NOMO-1 treated with DMSO at 0.1 percent for 48 hours (cell line): ENCODE measurements around the gene SYNCRIP.
"Not testable (repeated sequence)": the region's sequence is repeated elsewhere in the genome, so short reads cannot be mapped to it uniquely, and the experiment has no call there.

ENCODE experiments used
- DNase-seq: peaks from one replicate; lab custom pipeline; 2025; ENCODE audit not compliant: unreplicated experiment; lab: John Stamatoyannopoulos, UW

The SYNCRIP gene

GRCh38 chr6:85642774-85643536, at the start of gene SYNCRIP:
Gene SYNCRIP (minus strand): TSS chr6:85642886. CDS start chr6:85641439, 1,447 bp downstream.
- peak; percentile 93 for DNase-seq

GRCh38 chr6:85691478-85691877, 48.8 kb upstream of the SYNCRIP start:
- DNase-seq: no peak

- no peak for DNase-seq
These were observed 47.4 kb upstream of the SYNCRIP start for GRCh38 chr6:85690071-85690470.

- DNase-seq: no peak
These were observed 43.0 kb upstream of the SYNCRIP start for GRCh38 chr6:85685713-85686112.

- DNase-seq: no peak
These were observed 42.1 kb upstream of the SYNCRIP start for GRCh38 chr6:85684809-85685171.

- DNase-seq: no peak
These were observed 41.6 kb upstream of the SYNCRIP start for GRCh38 chr6:85684133-85684808.

- not testable (repeated sequence) for DNase-seq
These were observed 39.2 kb upstream of the SYNCRIP start for GRCh38 chr6:85681899-85682298.

GRCh38 chr6:85680388-85680787, 37.7 kb upstream of the SYNCRIP start:
- DNase-seq: no peak

- no peak for DNase-seq
These were observed 36.9 kb upstream of the SYNCRIP start for GRCh38 chr6:85679445-85680123.

GRCh38 chr6:85678602-85679444, 36.1 kb upstream of the SYNCRIP start:
- DNase-seq: peak; percentile 97

- DNase-seq: no peak
These were observed 35.4 kb upstream of the SYNCRIP start for GRCh38 chr6:85678026-85678601.

GRCh38 chr6:85677234-85677956, 34.7 kb upstream of the SYNCRIP start:
- DNase-seq: peak; percentile 11

GRCh38 chr6:85676086-85676729, 33.5 kb upstream of the SYNCRIP start:
- no peak for DNase-seq

- no peak for DNase-seq
These were observed 32.5 kb upstream of the SYNCRIP start for GRCh38 chr6:85675030-85675819.

- DNase-seq: no peak
These were observed 31.9 kb upstream of the SYNCRIP start for GRCh38 chr6:85674604-85675003.

- no peak for DNase-seq
These were observed 30.8 kb upstream of the SYNCRIP start for GRCh38 chr6:85673198-85674139.

- no peak for DNase-seq
These were observed 29.9 kb upstream of the SYNCRIP start for GRCh38 chr6:85672623-85673022.

- no peak for DNase-seq
These were observed 29.4 kb upstream of the SYNCRIP start for GRCh38 chr6:85672050-85672449.
